Nasal cavity respiratory epithelium epithelial cell of viscerocranial mucosa (primary cell): ENCODE results near the gene DUOXA2. TPM values are rescaled to one million over a fixed set of nuclear protein-coding genes. Genes with fewer than 3 reads are reported as not detected.

Experiments
- total RNA-seq: library from RNA; depleted of rRNA; stranded (reverse); fragments of >200 nt; gene quantifications from 2 replicates; pipeline ENCODE4 v1.2.3, GENCODE V29; 2014

DUOXA2 gene
- total RNA-seq, result not detected in 2 replicates

GRCh38 chr15:45114076-45114750, at the start of gene DUOXA2, which contains the start of gene DUOX2:
DUOXA2 (plus strand) TSS chr15:45114326; CDS start chr15:45114606, 280 bp downstream.
DUOX2 (minus strand) TSS chr15:45114172; CDS start chr15:45113411, 761 bp downstream.

DNA sequence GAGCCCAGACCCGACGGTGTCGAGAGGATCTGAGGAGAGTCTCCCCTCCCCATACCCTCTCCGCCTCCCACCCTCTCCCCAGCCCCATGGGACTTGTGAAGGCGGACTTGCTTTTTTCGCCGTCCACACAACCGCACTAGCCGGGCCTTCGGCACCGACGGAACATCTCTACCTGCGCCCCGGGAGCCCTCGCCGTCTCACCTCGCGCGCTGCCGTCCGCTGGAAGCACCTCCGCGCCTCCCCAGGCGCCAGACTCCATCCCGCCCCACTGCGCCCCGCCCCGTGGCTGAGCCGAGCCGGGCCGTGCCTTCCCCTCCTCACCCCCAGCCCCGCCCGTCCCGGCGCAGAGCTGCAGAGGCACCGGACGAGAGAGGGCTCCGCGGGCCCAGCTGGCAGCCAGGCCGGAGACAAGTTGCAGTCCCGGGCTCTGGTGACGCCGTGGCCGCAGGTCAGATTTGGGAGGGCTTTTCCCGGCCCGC, 15.6 kb downstream of the DUOXA2 start, which contains the start of the genes DUOX1 and DUOXA1:
TSS of gene DUOX1 (plus strand) at position 344 of the 479 bp plus-strand sequence. CDS start 1,973 bp downstream, outside the sequence.
TSS of gene DUOXA1 (minus strand) at position 229 of the 479 bp plus-strand sequence. CDS start 6,865 bp downstream, outside the sequence.

Other genes with a start within 250 kb of the DUOXA2 start
- not detected in 2 replicates for gene TERB2, start 157.6 kb upstream of the DUOXA2 start, total RNA-seq
- gene SORD, start 91.1 kb upstream of the DUOXA2 start, total RNA-seq, result 16.1 and 40.5 TPM in 2 replicates
- 1.0 and 3.2 TPM in 2 replicates for gene DUOX2, start 154 bp upstream of the DUOXA2 start, total RNA-seq
- gene DUOXA1, start 15.6 kb downstream of the DUOXA2 start, total RNA-seq, result 36.2 and 50.6 TPM in 2 replicates
- 26.7 and 48.0 TPM in 2 replicates for gene DUOX1, start 15.7 kb downstream of the DUOXA2 start, total RNA-seq
- 0.14 and 0.34 TPM in 2 replicates for gene SHF, start 73.6 kb downstream of the DUOXA2 start, total RNA-seq
- not detected in 2 replicates for gene SLC28A2, start 137.9 kb downstream of the DUOXA2 start, total RNA-seq